ENCODE measurements around the gene KRTAP10-3.

GRCh38 chr21:44544566-44544965, 14.0 kb downstream of the KRTAP10-3 start:
- TF ChIP-seq CTCF (IDR thresholded peaks at IDR 0.05): no peak
- TF ChIP-seq ZFX (IDR thresholded peaks at IDR 0.05; ENCODE audit: borderline replicate concordance): no peak
